SK-N-SH treated with all-trans-retinoic acid at 6 μM for 48 hours (cell line): ENCODE measurements around the gene PLAGL1.

Experiments used
- BACH2 ChIP-seq: fragments of 250-450 bp; sonication (Bioruptor Pico); IDR thresholded peaks from 2 replicates; pipeline ENCODE4 v1.9.0; 2021; ENCODE audit warnings: mild to moderate bottlenecking, borderline replicate concordance
- POU6F1 ChIP-seq: fragments of 250-450 bp; sonication (Bioruptor Pico); IDR thresholded peaks from 2 replicates; pipeline ENCODE4 v1.8.0; 2021; ENCODE audit warnings: low read depth, mild to moderate bottlenecking, moderate library complexity, borderline replicate concordance

DNA sequence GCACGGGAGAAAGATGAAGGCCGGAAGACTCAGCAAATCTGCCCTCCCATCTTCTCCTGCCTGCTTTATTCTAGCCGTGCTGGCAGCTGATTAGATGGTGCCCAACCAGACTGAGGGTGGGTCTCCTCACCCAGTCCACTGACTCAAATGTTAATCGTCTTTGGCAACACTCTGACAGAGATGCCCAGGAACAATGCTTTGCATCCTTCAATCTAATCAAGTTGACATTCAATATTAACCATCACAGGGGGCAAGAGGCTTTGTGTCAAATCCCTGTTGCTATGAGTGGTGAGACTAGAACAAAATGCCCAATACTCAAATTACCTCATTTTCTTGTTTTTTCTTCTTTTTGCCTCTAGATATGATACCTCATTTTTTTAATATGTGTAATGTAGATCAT is 27.4 kb upstream of the PLAGL1 start:
- TF ChIP-seq POU6F1 (CRISPR knock-in tag) (no peak), BACH2 (CRISPR knock-in tag) (no peak)
